Aorta (tissue), 5 donors: ENCODE results near the gene TATDN3. TPM values are rescaled to one million over a fixed set of nuclear protein-coding genes. Genes with fewer than 3 reads are reported as not detected.

Experiments
- ATAC-seq: fragments of 200-7000 bp; cut with Tn5 transposase; one replicate; pipeline ENCODE4 v1.9.1; 2022; ENCODE audit warnings: moderate library complexity; ENCODE audit not compliant: low FRiP score
- DNase-seq, 2 donors: peaks; one replicate each; pipeline ENCODE4 v3.0.0-alpha.2; 2020
- H3K27ac ChIP-seq, 2 donors: one replicate each; pipeline ENCODE4 v1.5.1; 2013; ENCODE audit warnings: low read length in 2 of 2, mild to moderate bottlenecking in 2 of 2, moderate library complexity in 2 of 2, control low read depth in 1 of 2, inconsistent platforms in 1 of 2, low read depth in 1 of 2
- H3K27me3 ChIP-seq, 2 donors: one replicate each; pipeline ENCODE4 v1.6.1; 2013; ENCODE audit warnings: control low read depth in 1 of 2, low read length in 1 of 2, mild to moderate bottlenecking in 1 of 2, moderate library complexity in 1 of 2; ENCODE audit not compliant: insufficient read depth in 2 of 2, control insufficient read depth in 1 of 2
- H3K36me3 ChIP-seq, 2 donors: one replicate each; pipeline ENCODE4 v1.6.1; 2013; ENCODE audit warnings: control low read depth in 1 of 2, low read length in 1 of 2, mild to moderate bottlenecking in 1 of 2; ENCODE audit not compliant: insufficient read depth in 2 of 2, control insufficient read depth in 1 of 2
- H3K4me1 ChIP-seq, 2 donors: one replicate each; pipeline ENCODE4 v1.6.1; 2013; ENCODE audit warnings: low read length in 2 of 2, control low read depth in 1 of 2, mild to moderate bottlenecking in 1 of 2, moderate library complexity in 1 of 2; ENCODE audit not compliant: insufficient read depth in 2 of 2, control insufficient read depth in 1 of 2
- H3K4me3 ChIP-seq, 2 donors: one replicate each; pipeline ENCODE4 v1.5.1; 2013; ENCODE audit warnings: low read length in 2 of 2, control low read depth in 1 of 2, mild to moderate bottlenecking in 1 of 2
- H3K9me3 ChIP-seq: one replicate; pipeline ENCODE4 v1.6.1; 2013; ENCODE audit warnings: mild to moderate bottlenecking, low read length; ENCODE audit not compliant: control insufficient read depth
- WGBS, 2 donors: extraction: QIAGEN DNeasy Blood & Tissue Kit; methylation state at CpG; one replicate each; pipeline ENCODE4 v1.1.7; 2013; 5-methylcytosine and 5-hydroxymethylcytosine counted together
- intact Hi-C, 2 donors: fragments of 100-400 bp; cut with DNase I; formaldehyde crosslinking; loops; one replicate each; pipeline versions ENCODE4 v1.14.2 to v1.15.0; 2022
- polyA plus RNA-seq, 2 donors: library from polyadenylated mRNA; stranded (reverse); fragments of 200-250 nt; gene quantifications; one replicate each; pipeline ENCODE4 v1.2.3, GENCODE V29; 2013
- total RNA-seq, 2 donors: library from RNA; stranded (reverse); fragmentation: NEBNext Ultra II Directional; extraction: Animal tissue kit (Norgen Biotek cat#: 25700); gene quantifications; one replicate each; pipeline ENCODE4 v1.2.1, GENCODE V29; 2021
- donor health status: healthy with polysubstance abuse.
- donor health status: Bipolar disorder and iron deficiency.
- donor health status: DM: no; HTN: no; CAD: no.
- donor health status: DM: no; HTN: no; CAD: no.
- donor health status: DM: yes; HTN: yes; CAD: no.

The TATDN3 gene
- total and polyA plus RNA-seq, 4 donors, result 10.1 to 27.0 (median 11.2) TPM

- Histone ChIP-seq H3K27me3 (no peaks in the 10 kb centered on the region), H3K27ac (no peak overlapping the region), H3K4me3 (no peak overlapping the region), H3K36me3 (no peaks in the 10 kb centered on the region), H3K9me3 (no peaks in the 10 kb centered on the region), H3K4me1 (no peaks in the 10 kb centered on the region)
- intact Hi-C loops, result loop anchor here (5.0 to 10.0 kb wide), 2 partner anchors 180 to 183 kb away; no protein-coding TSS in a partner anchor
- ATAC-seq (no peak), DNase-seq (no peak)
- 51 to 54% methylated on average over 5 of the region's 5 CpGs for WGBS, 2 donors
These were observed 23.0 kb downstream of the TATDN3 start for GRCh38 chr1:212814537-212815334.

- Histone ChIP-seq H3K4me3 (no peak overlapping the region), H3K36me3 (no peaks in the 10 kb centered on the region), H3K27ac (no peak overlapping the region), H3K27me3 (no peaks in the 10 kb centered on the region), H3K4me1 (no peaks in the 10 kb centered on the region), H3K9me3 (no peaks in the 10 kb centered on the region)
- no peak for DNase-seq
- no peak for ATAC-seq
- 77 to 82% methylated on average over 3 of the region's 3 CpGs for WGBS, 2 donors
- intact Hi-C loops, result loop anchor here in 1 of 2 donors (10.0 kb wide), 1 partner anchor 178 kb away; no protein-coding TSS in a partner anchor
These were observed 25.0 kb downstream of the TATDN3 start for GRCh38 chr1:212816567-212817278.

- no peaks in the 10 kb centered on the region for H3K4me1 ChIP-seq
- H3K27ac ChIP-seq, result no peak overlapping the region
- H3K27me3 ChIP-seq, result no peaks in the 10 kb centered on the region
- ATAC-seq (no peak), DNase-seq (no peak)
- H3K4me3 ChIP-seq, result no peak overlapping the region
- intact Hi-C loops, result loop anchor here in 1 of 2 donors (10.0 kb wide), 1 partner anchor 175 kb away; no protein-coding TSS in a partner anchor
- WGBS, 2 donors, result 45 to 47% methylated on average over 5 of the region's 5 CpGs
- no peaks in the 10 kb centered on the region for H3K36me3 ChIP-seq
- H3K9me3 ChIP-seq, result no peaks in the 10 kb centered on the region
These were observed 28.0 kb downstream of the TATDN3 start for GRCh38 chr1:212819726-212820125.

GRCh38 chr1:212820969-212821368 lies 29.3 kb downstream of the TATDN3 start:
- H3K4me1 ChIP-seq, result no peaks in the 10 kb centered on the region
- intact Hi-C loops, result no loop called here
- no peak overlapping the region for H3K27ac ChIP-seq
- ATAC-seq (no peak), DNase-seq (no peak)
- no peaks in the 10 kb centered on the region for H3K36me3 ChIP-seq
- WGBS, 2 donors, result 78 to 83% methylated on average over 2 of the region's 2 CpGs
- no peak overlapping the region for H3K4me3 ChIP-seq
- no peaks in the 10 kb centered on the region for H3K27me3 ChIP-seq
- H3K9me3 ChIP-seq, result peaks cover 2% of the 10 kb centered on the region

- no peak overlapping the region for H3K27ac ChIP-seq
- H3K9me3 ChIP-seq, result peaks cover 4% of the 10 kb centered on the region
- no peak overlapping the region for H3K4me3 ChIP-seq
- no peak for ATAC-seq
- no peak for DNase-seq
- H3K4me1 ChIP-seq, result no peaks in the 10 kb centered on the region
- 92 to 93% methylated on average over 3 of the region's 3 CpGs for WGBS, 2 donors
- H3K27me3 ChIP-seq, result no peaks in the 10 kb centered on the region
- no peaks in the 10 kb centered on the region for H3K36me3 ChIP-seq
- intact Hi-C loops, result no loop called here
These were observed 31.3 kb downstream of the TATDN3 start for GRCh38 chr1:212822956-212823355.

- H3K36me3 ChIP-seq, result no peaks in the 10 kb centered on the region
- ATAC-seq (no peak), DNase-seq (no peak)
- no peaks in the 10 kb centered on the region for H3K4me1 ChIP-seq
- H3K27ac ChIP-seq, result no peak overlapping the region
- intact Hi-C loops, result no loop called here
- peaks cover 4% of the 10 kb centered on the region for H3K9me3 ChIP-seq
- WGBS, 2 donors, result 95 to 96% methylated on average over 16 of the region's 16 CpGs
- no peak overlapping the region for H3K4me3 ChIP-seq
- H3K27me3 ChIP-seq, result no peaks in the 10 kb centered on the region
These were observed 32.5 kb downstream of the TATDN3 start for GRCh38 chr1:212824201-212824600.

GRCh38 chr1:212825798-212826452 lies 34.2 kb downstream of the TATDN3 start:
- Histone ChIP-seq H3K9me3 (peaks cover 4% of the 10 kb centered on the region), H3K4me3 (no peak overlapping the region), H3K4me1 (no peaks in the 10 kb centered on the region), H3K36me3 (no peaks in the 10 kb centered on the region), H3K27me3 (no peaks in the 10 kb centered on the region), H3K27ac (no peak overlapping the region)
- no peak for DNase-seq
- intact Hi-C loops, result no loop called here
- WGBS, 2 donors, result 92 to 95% methylated on average over 6 of the region's 6 CpGs
- no peak for ATAC-seq

- Histone ChIP-seq H3K27me3 (no peaks in the 10 kb centered on the region), H3K27ac (no peak overlapping the region), H3K4me1 (no peaks in the 10 kb centered on the region), H3K4me3 (no peak overlapping the region), H3K36me3 (no peaks in the 10 kb centered on the region), H3K9me3 (peaks cover 4% of the 10 kb centered on the region)
- DNase-seq (no peak), ATAC-seq (no peak)
- WGBS, 2 donors, result 95 to 100% methylated on average over 4 of the region's 4 CpGs
- intact Hi-C loops, result no loop called here
These were observed 35.6 kb downstream of the TATDN3 start for GRCh38 chr1:212827171-212827776.
